B cell (primary cell): Measurements from ENCODE around the gene PDLIM5. TPM values are rescaled to one million over a fixed set of nuclear protein-coding genes. Genes with fewer than 3 reads are reported as not detected.

Experiments used
- ATAC-seq: fragments of 200-7000 bp; cut with Tn5 transposase; one replicate; pipeline ENCODE4 v1.10.0; 2021; ENCODE audit warnings: low read depth, mild to moderate bottlenecking, moderate number of reproducible peaks, moderate library complexity
- CTCF ChIA-PET: fragments of 350-600 bp; sonication (Branson Sonifier 250); formaldehyde crosslinking; loops from one replicate; lab custom pipeline; 2021; ENCODE audit warnings: antibody characterized with exemption, inconsistent platforms; lab: Charles Lee
- POLR2A ChIA-PET: fragments of 350-600 bp; sonication (Branson Sonifier 250); formaldehyde crosslinking; loops from one replicate; lab custom pipeline; 2021; ENCODE audit warnings: antibody characterized with exemption; lab: Charles Lee
- DNase-seq: peaks from one replicate; pipeline ENCODE4 v3.0.0; 2013
- H2AFZ ChIP-seq: 2 replicates; pipeline ENCODE4 v1.6.1; 2012; ENCODE audit warnings: mild to moderate bottlenecking, low read depth, low read length; ENCODE audit not compliant: insufficient read depth, poor library complexity, severe bottlenecking
- H3K27ac ChIP-seq, 2 donors: 1 replicate in 1 of 2; 2 replicates in 1 of 2; pipeline ENCODE4 v1.5.1; 2012 to 2013; ENCODE audit warnings: low read length in 2 of 2, mild to moderate bottlenecking in 2 of 2, moderate library complexity in 1 of 2
- H3K27me3 ChIP-seq, 4 experiments: fragments of 200-600 bp in 1 of 4; sonication (generic) in 1 of 4; replicated peaks in 1 of 4; 1 replicate in 2 of 4; 2 replicates in 2 of 4; pipeline versions ENCODE4 v1.6.1 to v1.7.0; 2013 to 2016; ENCODE audit warnings: low read length in 3 of 4, mild to moderate bottlenecking in 2 of 4, mixed read lengths in 1 of 4, moderate library complexity in 1 of 4; ENCODE audit not compliant: insufficient read depth in 4 of 4, control insufficient read depth in 3 of 4; ENCODE audit errors: control extremely low read depth in 1 of 4
- H3K36me3 ChIP-seq, 2 experiments: replicated peaks in 1 of 2; 1 replicate in 1 of 2; 2 replicates in 1 of 2; pipeline versions ENCODE4 v1.6.1 to v1.7.1; 2013; ENCODE audit warnings: low read length in 1 of 2; ENCODE audit not compliant: insufficient read depth in 2 of 2, control insufficient read depth in 1 of 2; ENCODE audit errors: control extremely low read depth in 1 of 2, extremely low read depth in 1 of 2
- H3K4me1 ChIP-seq, 2 donors: fragments of 200-600 bp in 1 of 2; sonication (generic) in 1 of 2; 1 replicate in 1 of 2; 2 replicates in 1 of 2; pipeline versions ENCODE4 v1.5.1 to v1.6.1; 2013 to 2017; ENCODE audit warnings: low read length in 2 of 2; ENCODE audit not compliant: control insufficient read depth in 2 of 2, insufficient read depth in 2 of 2
- H3K4me2 ChIP-seq: replicated peaks from 2 replicates; pipeline ENCODE3; 2012; ENCODE audit warnings: mild to moderate bottlenecking, low read depth, low read length; ENCODE audit not compliant: poor library complexity, severe bottlenecking
- H3K4me3 ChIP-seq, 5 experiments: fragments of 200-600 bp in 1 of 5; sonication (generic) in 1 of 5; 1 replicate in 3 of 5; 2 replicates in 2 of 5; pipeline versions ENCODE4 v1.5.1 to v1.7.0; 2011 to 2016; ENCODE audit warnings: low read length in 4 of 5, mild to moderate bottlenecking in 4 of 5, low read depth in 2 of 5, control low read depth in 1 of 5, moderate library complexity in 1 of 5; ENCODE audit not compliant: insufficient read depth in 1 of 5; ENCODE audit errors: control extremely low read depth in 1 of 5, extremely low read depth in 1 of 5
- H3K79me2 ChIP-seq: fragments of 200-600 bp; sonication (generic); one replicate; pipeline ENCODE4 v1.6.0; 2016; ENCODE audit warnings: low read length; ENCODE audit not compliant: control insufficient read depth, insufficient read depth
- H3K9ac ChIP-seq: fragments of 200-600 bp; sonication (generic); 2 replicates; pipeline ENCODE4 v1.6.1; 2017; ENCODE audit warnings: mild to moderate bottlenecking, low read length, moderate library complexity
- H3K9me3 ChIP-seq, 3 donors: one replicate each; pipeline versions ENCODE4 v1.6.1 to v1.7.1; 2013; ENCODE audit warnings: low read length in 2 of 3; ENCODE audit not compliant: control insufficient read depth in 2 of 3, insufficient read depth in 1 of 3; ENCODE audit errors: control extremely low read depth in 1 of 3
- H4K20me1 ChIP-seq: 2 replicates; pipeline ENCODE4 v1.6.0; 2012; ENCODE audit warnings: mild to moderate bottlenecking, low read length; ENCODE audit not compliant: insufficient read depth, control insufficient read depth, poor library complexity, severe bottlenecking
- H3K27ac Mint-ChIP-seq: one replicate; pipeline ENCODE4 v1.8.0; 2021; ENCODE audit warnings: mixed read lengths
- H3K27me3 Mint-ChIP-seq: one replicate; pipeline ENCODE4 v1.8.0; 2021; ENCODE audit warnings: mixed read lengths
- H3K4me1 Mint-ChIP-seq: one replicate; pipeline ENCODE4 v1.8.0; 2021; ENCODE audit warnings: mixed read lengths
- H3K4me3 Mint-ChIP-seq: one replicate; pipeline ENCODE4 v1.8.0; 2021; ENCODE audit warnings: mixed read lengths
- H3K9me3 Mint-ChIP-seq: one replicate; pipeline ENCODE4 v1.8.0; 2022; ENCODE audit warnings: mixed read lengths; ENCODE audit not compliant: insufficient read depth
- EZH2 ChIP-seq: IDR thresholded peaks from 2 replicates; pipeline ENCODE4 v1.6.1; 2012; ENCODE audit warnings: borderline replicate concordance, low read depth, mild to moderate bottlenecking, moderate library complexity, low read length; ENCODE audit not compliant: insufficient read depth, poor library complexity, severe bottlenecking
- WGBS: methylation state at CpG from one replicate; pipeline ENCODE4 v1.1.5; 2013; ENCODE audit warnings: missing lambda C conversion rate; ENCODE audit not compliant: insufficient coverage; 5-methylcytosine and 5-hydroxymethylcytosine counted together
- intact Hi-C: fragments of 100-400 bp; cut with micrococcal nuclease; formaldehyde crosslinking; loops from one replicate; pipeline ENCODE4 v1.10.0; 2022
- polyA plus RNA-seq: library from polyadenylated mRNA; depleted of rRNA; stranded (reverse); fragments of >200 nt; gene quantifications from 2 replicates; pipeline ENCODE4 v1.2.3, GENCODE V29; 2012
- total RNA-seq, 2 donors: library from RNA; stranded (reverse); fragments of 120-200 nt in 1 of 2; gene quantifications; 1 replicate in 1 of 2; 2 replicates in 1 of 2; pipeline versions ENCODE4 v1.2.3 to v1.2.4, GENCODE V29; 2013 to 2022
- TF ChIP-seq, protein P1 (sequence below): fragments of 200-600 bp; IDR thresholded peaks from one replicate; pipeline ENCODE4 v1.8.0; 2022; ENCODE audit warnings: antibody characterized with exemption, mild to moderate bottlenecking

Gene PDLIM5
- total and polyA plus RNA-seq, 2 donors (not counting 1 experiment from before 2014, with no cell fraction given), result 24.0 to 30.2 TPM

DNA sequence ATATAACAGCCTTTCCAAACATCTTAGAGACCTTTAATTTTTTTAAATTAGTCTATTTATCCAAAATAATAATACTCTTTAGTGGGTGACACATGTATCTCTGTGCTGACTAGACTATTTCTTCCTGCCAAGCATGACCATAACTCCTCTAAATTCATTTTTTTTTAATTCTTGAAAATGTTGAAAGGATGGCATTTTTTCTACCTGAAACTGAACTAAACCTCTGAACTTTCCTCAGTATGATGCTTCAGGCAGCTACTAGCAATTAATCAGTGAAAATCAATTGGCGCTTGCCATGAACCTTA lies 42.4 kb upstream of the PDLIM5 start:
- no peak for ATAC-seq
- H3K36me3 ChIP-seq, result no peaks in the 10 kb centered on the region
- H4K20me1 ChIP-seq, result no peaks in the 10 kb centered on the region
- Mint-ChIP-seq H3K9me3 (no peaks in the 10 kb centered on the region), H3K27ac (no peak overlapping the region), H3K4me3 (no peak overlapping the region), H3K4me1 (no peaks in the 10 kb centered on the region), H3K27me3 (peaks cover 41% of the 10 kb centered on the region)
- no peak overlapping the region for H3K4me3 ChIP-seq
- H3K4me2 ChIP-seq, result no peak overlapping the region
- no peaks in the 10 kb centered on the region for H3K9me3 ChIP-seq
- intact Hi-C loops, result no loop called here
- ChIA-PET POLR2A (no interaction called here), CTCF (interaction anchor here (2.8 kb wide), 1 partner anchor 183 kb away, joined by 14 read pairs; no protein-coding TSS in a partner anchor)
- WGBS, result no CpG with 5 or more reads among the region's 1 CpG
- TF ChIP-seq, protein P1, sequence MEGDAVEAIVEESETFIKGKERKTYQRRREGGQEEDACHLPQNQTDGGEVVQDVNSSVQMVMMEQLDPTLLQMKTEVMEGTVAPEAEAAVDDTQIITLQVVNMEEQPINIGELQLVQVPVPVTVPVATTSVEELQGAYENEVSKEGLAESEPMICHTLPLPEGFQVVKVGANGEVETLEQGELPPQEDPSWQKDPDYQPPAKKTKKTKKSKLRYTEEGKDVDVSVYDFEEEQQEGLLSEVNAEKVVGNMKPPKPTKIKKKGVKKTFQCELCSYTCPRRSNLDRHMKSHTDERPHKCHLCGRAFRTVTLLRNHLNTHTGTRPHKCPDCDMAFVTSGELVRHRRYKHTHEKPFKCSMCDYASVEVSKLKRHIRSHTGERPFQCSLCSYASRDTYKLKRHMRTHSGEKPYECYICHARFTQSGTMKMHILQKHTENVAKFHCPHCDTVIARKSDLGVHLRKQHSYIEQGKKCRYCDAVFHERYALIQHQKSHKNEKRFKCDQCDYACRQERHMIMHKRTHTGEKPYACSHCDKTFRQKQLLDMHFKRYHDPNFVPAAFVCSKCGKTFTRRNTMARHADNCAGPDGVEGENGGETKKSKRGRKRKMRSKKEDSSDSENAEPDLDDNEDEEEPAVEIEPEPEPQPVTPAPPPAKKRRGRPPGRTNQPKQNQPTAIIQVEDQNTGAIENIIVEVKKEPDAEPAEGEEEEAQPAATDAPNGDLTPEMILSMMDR, result no peak
- TF ChIP-seq EZH2, result no peak
- H3K79me2 ChIP-seq, result no peaks in the 10 kb centered on the region
- H3K27me3 ChIP-seq, result peaks cover 0 to 4% (median 0%) of the 10 kb centered on the region in 4 experiments
- no peaks in the 10 kb centered on the region for H3K4me1 ChIP-seq
- H2AFZ ChIP-seq, result no peak overlapping the region
- no peak overlapping the region for H3K27ac ChIP-seq
- DNase-seq, result no peak
- no peak overlapping the region for H3K9ac ChIP-seq

DNA sequence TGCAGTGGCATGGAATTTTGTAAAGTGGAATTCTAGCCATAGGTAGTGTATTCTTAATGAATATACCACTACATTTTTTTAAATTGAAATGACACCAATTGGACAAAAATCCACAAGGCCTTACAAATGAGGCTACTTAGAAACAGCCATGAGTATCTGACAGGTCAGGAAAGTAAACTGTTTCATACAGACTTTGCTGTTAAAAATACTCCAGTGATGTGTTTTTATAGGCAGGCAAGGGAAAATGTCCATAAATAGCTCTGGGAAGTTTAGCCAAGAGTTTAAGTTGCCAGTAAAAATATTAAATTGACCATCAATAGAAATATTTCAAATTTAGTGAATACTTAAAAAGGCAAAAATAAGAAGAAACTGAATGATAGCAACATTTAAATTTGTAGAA lies 41.8 kb upstream of the PDLIM5 start:
- no peaks in the 10 kb centered on the region for H3K9me3 ChIP-seq
- ChIA-PET CTCF (no interaction called here), POLR2A (no interaction called here)
- TF ChIP-seq, protein P1, result no peak
- no peak for TF ChIP-seq EZH2
- Mint-ChIP-seq H3K27ac (no peak overlapping the region), H3K27me3 (peaks cover 47% of the 10 kb centered on the region), H3K4me3 (no peak overlapping the region), H3K9me3 (no peaks in the 10 kb centered on the region), H3K4me1 (no peaks in the 10 kb centered on the region)
- H4K20me1 ChIP-seq, result no peaks in the 10 kb centered on the region
- ATAC-seq (no peak), DNase-seq (no peak)
- H3K27ac ChIP-seq, result no peak overlapping the region
- H3K4me1 ChIP-seq, result no peaks in the 10 kb centered on the region
- peaks cover 0 to 4% (median 0%) of the 10 kb centered on the region in 4 experiments for H3K27me3 ChIP-seq
- H3K79me2 ChIP-seq, result no peaks in the 10 kb centered on the region
- H2AFZ ChIP-seq, result no peak overlapping the region
- intact Hi-C loops, result no loop called here
- H3K9ac ChIP-seq, result no peak overlapping the region
- H3K4me3 ChIP-seq, result no peak overlapping the region
- H3K36me3 ChIP-seq, result no peaks in the 10 kb centered on the region
- H3K4me2 ChIP-seq, result no peak overlapping the region
